ENCODE data around the gene FOXD3. TPM values are rescaled to one million over a fixed set of nuclear protein-coding genes. Genes with fewer than 3 reads are reported as not detected.

The FOXD3 gene
- total RNA-seq, result not detected

DNA sequence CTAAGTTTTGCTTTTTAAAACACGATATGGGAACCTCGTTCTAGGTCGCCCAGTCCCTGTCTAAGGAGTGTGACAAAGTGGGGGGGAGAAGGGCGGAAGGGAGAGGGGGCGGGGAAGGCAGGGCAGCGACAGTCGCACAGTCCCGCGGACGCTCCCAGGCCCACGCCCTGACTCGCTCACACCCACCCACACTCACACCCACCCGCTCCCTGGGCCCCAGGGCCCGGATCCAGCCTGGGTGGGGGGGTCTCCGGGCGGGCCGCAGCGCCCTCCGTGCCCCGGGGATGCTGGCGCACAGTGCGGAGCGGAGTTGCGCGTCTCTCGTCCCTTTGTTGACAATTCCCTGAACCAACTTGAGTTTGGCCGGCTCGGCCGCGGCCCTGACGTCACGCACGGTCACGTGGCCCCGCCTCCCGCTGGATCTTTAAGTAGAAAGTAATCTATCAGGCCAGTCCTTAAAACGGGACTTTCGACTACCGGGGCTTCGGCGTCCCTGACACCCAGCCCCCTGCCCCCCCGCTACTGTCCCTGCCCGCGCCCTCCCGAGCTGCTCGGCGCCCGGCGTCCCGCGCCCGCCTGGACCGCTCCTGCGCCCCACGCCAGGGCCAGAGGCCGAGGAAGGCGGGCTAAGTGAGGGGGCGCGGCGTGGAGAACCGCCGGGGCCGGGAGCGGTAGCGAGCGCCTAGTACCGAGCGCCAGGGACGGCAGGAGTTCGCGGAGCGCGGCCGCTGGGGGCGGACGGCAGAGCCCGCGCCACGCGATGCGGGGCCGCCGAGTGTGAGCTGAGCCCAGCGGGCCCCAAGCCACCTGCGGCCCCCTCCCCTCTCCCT lies at the start of gene FOXD3:
TSS of gene FOXD3 (plus strand) at position 454 of the 830 bp plus-strand sequence. CDS start 492 bp downstream, outside the sequence.
- Mint-ChIP-seq H3K27me3 (ENCODE audit: low read depth) (peaks cover 71% of the 10 kb centered on the region), H3K9me3 (peaks cover 8% of the 10 kb centered on the region), H3K36me3 (ENCODE audit: low read depth) (peaks cover 6% of the 10 kb centered on the region), H3K27ac (peak within 1 kb of the TSS; percentile 54), H3K4me3 (peak within 1 kb of the TSS; percentile 77), H3K4me1 (ENCODE audit: low read depth) (peaks cover 44% of the 10 kb centered on the region)
- DNase-seq, result peak; percentile 44
- CTCF ChIA-PET, result no interaction called here
- intact Hi-C loops (cut with micrococcal nuclease), result loop anchor here (2.0 to 10.0 kb wide), 5 partner anchors 200 to 885 kb away; partner anchors contain the start of genes EFCAB7, ITGB3BP, PGM1 and ROR1

DNA sequence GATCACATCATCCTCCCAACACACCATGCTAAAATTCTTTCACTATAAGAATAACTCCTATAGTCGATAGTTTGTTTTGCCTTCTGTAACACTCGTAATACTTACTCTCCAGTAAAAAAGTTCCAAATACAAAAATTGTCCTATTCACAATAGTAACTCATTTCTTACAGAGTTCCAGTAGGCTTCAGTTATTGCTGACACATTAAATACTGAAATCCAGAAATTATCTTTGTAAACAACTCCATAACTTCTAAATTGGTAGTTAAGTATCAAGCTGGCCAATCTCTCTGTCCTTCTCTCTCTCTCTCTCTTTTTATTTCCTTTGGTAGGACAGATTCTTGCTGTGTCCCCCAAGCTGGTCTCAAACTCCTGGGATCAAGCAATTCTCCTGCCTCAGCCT lies 49.6 kb upstream of the FOXD3 start:
- no peaks in the 10 kb centered on the region for H3K36me3 Mint-ChIP-seq (ENCODE audit: low read depth)
- H3K4me3 Mint-ChIP-seq, result no peak overlapping the region

DNA sequence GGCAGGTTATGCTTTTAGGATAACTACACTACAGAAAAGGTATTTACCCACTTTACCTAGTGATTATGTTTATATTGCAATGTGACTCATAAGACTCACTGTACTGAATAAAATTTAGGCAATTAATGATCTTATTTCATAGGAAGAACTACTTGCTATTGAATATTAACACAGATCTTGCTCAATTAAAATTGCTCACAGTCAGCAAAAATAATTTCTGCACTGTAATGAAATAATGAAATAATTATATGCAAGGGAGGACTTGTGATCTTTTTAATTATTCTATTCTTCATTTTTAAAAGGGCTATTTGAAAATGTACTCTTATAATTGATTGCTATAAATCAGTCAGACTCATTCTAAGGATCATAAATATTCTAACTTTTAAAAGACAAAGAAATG lies 48.0 kb upstream of the FOXD3 start:
- no peak for DNase-seq
- Mint-ChIP-seq H3K27ac (no peak overlapping the region), H3K36me3 (ENCODE audit: low read depth) (no peaks in the 10 kb centered on the region), H3K4me3 (no peak overlapping the region), H3K9me3 (no peaks in the 10 kb centered on the region), H3K27me3 (ENCODE audit: low read depth) (peaks cover 13% of the 10 kb centered on the region), H3K4me1 (ENCODE audit: low read depth) (no peaks in the 10 kb centered on the region)
- CTCF ChIA-PET, result no interaction called here
- intact Hi-C loops (cut with micrococcal nuclease), result no loop called here

More for the DNA sequence above, 49.6 kb upstream of the FOXD3 start:
- H3K4me1 Mint-ChIP-seq (ENCODE audit: low read depth), result no peaks in the 10 kb centered on the region
- H3K27ac Mint-ChIP-seq, result no peak overlapping the region
- CTCF ChIA-PET, result no interaction called here
- no peak for DNase-seq
- intact Hi-C loops (cut with micrococcal nuclease), result no loop called here
- peaks cover 19% of the 10 kb centered on the region for H3K27me3 Mint-ChIP-seq (ENCODE audit: low read depth)
- no peaks in the 10 kb centered on the region for H3K9me3 Mint-ChIP-seq

DNA sequence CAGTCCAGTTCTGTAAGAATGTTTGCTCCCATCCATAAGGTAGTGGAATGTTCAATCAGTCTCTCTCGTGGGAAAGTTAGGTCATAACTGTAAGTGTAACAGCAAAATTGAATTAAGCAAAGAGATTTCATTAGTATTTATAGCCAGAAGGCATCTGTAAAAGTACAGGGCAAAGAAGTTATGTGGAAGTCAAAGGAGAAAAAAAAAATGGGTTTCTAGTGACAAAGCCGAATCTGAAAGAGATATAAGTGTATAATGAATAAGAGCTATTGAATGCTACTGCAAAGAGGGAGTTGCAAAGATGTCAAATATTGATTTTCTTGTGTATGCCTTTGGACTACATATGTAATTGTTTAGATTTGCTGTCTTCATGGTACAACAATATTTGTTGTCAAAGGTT lies 47.4 kb upstream of the FOXD3 start:
- Mint-ChIP-seq H3K27ac (no peak overlapping the region), H3K4me1 (ENCODE audit: low read depth) (no peaks in the 10 kb centered on the region), H3K9me3 (no peaks in the 10 kb centered on the region), H3K36me3 (ENCODE audit: low read depth) (no peaks in the 10 kb centered on the region), H3K27me3 (ENCODE audit: low read depth) (peaks cover 10% of the 10 kb centered on the region), H3K4me3 (no peak overlapping the region)
- no peak for DNase-seq
- intact Hi-C loops (cut with micrococcal nuclease), result no loop called here
- CTCF ChIA-PET, result no interaction called here

DNA sequence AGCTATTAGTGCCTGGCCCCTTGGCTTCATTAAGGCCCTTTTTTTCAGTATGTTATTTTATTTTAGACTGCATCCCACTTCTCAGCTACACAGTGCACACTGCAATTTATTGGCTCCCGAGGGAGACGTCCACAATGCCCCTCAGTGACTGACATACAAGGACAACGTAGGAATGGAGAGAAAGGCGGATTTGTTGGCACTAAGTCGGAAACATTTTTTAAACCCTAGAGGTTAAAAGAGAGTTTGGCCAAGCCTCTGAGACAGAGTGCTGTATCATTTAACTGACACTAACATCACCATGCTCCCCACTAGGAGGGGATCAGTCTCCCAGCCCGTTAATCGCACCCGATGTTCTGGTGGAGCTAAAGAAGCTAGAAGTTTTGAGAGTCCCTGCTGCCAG lies 45.7 kb upstream of the FOXD3 start:
- no peak overlapping the region for H3K27ac Mint-ChIP-seq
- CTCF ChIA-PET, result no interaction called here
- H3K27me3 Mint-ChIP-seq (ENCODE audit: low read depth), result peaks cover 10% of the 10 kb centered on the region
- H3K4me3 Mint-ChIP-seq, result no peak overlapping the region
- H3K4me1 Mint-ChIP-seq (ENCODE audit: low read depth), result no peaks in the 10 kb centered on the region
- H3K9me3 Mint-ChIP-seq, result no peaks in the 10 kb centered on the region
- intact Hi-C loops (cut with micrococcal nuclease), result no loop called here
- H3K36me3 Mint-ChIP-seq (ENCODE audit: low read depth), result no peaks in the 10 kb centered on the region
- DNase-seq, result no peak

DNA sequence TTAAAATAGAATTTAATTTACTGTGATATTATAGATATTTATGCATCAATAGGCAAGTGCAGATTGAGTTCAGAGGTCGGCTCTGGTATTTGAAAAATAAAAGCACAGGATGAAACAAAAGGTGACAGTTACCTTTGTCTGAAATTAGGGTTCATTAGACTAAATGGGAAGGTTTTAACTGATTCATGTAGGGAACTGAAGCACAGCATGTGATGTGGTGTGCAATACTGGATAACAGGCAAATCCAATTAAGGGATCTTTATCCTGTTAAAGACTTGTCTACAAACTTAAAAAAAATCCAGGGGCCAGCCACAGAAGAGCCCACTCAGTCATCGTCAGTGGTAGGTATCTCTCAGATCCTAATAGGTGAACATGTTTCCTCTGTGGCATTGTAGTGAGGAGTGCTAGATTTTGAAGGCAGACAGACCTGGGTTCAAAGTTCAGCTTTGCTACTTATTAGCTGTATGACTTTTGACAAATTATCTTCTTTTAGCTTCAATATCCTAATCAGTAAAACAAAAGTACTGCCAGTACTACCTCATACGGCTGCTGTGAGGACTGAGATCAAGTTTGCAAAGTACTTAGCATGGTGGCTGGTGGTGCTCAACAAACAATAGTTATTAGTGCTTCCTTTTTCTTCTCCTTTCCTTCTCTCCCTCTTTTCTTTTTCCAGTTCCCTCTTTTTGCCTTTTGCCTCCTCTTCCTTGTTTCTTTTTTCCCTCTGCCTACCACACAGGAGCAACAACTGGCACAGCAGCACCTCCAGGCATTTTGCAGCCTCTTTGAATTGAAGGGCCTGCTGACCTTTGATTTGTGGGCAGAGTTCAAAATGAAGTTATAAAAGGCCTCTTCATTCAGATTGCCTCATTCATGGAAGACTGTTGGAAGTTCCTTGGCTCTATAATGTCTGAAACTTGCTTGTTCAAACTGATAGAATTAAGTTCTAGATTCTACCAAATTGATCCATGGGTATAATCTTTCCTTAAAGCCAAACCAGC lies 44.9 kb upstream of the FOXD3 start:
- Mint-ChIP-seq H3K9me3 (no peaks in the 10 kb centered on the region), H3K27me3 (ENCODE audit: low read depth) (peaks cover 11% of the 10 kb centered on the region), H3K4me3 (no peak overlapping the region), H3K36me3 (ENCODE audit: low read depth) (no peaks in the 10 kb centered on the region), H3K27ac (no peak overlapping the region), H3K4me1 (ENCODE audit: low read depth) (no peaks in the 10 kb centered on the region)
- no peak for DNase-seq
- intact Hi-C loops (cut with micrococcal nuclease), result no loop called here
- CTCF ChIA-PET, result no interaction called here

DNA sequence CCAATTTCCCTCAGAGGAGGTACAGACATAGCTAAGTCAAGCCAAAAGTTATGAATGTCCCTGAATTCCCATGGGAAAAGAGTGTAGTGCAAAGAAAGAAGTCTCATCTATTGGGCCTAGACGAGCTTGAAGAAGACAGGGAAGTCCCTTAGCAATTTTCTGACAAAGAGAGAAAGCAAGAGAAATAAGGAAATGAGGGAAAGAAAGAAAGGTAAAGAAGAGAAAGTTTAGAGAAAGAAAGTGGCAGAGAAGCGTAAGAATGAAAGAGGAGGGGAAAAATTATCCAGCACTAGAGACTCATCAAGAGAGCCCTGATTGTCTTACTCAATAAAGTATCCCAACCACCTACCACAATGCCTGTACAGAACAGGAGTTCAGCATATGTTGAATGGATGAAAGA lies 40.6 kb upstream of the FOXD3 start:
- Mint-ChIP-seq H3K4me3 (no peak overlapping the region), H3K27ac (no peak overlapping the region), H3K9me3 (no peaks in the 10 kb centered on the region), H3K4me1 (ENCODE audit: low read depth) (no peaks in the 10 kb centered on the region), H3K36me3 (ENCODE audit: low read depth) (no peaks in the 10 kb centered on the region), H3K27me3 (ENCODE audit: low read depth) (peaks cover 10% of the 10 kb centered on the region)
- DNase-seq, result no peak
- CTCF ChIA-PET, result no interaction called here
- intact Hi-C loops (cut with micrococcal nuclease), result no loop called here

DNA sequence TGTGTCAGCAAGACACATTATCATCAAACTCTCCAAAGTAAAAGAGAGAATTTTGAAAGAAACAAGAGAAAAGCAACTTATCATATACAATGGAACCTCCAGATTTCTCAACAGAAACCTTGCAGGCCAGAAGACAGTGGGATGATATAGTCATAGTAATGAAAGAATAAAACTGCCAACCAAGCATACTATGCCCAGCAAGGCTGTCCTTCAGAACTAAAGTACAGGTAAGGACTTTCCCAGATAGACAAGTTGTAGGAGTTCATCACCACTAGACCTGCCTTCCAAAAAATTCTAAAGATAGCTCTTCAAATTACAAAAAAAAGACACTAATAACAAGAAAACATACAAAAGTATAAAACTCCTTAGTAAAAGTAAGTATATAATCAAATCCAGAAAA lies 33.2 kb upstream of the FOXD3 start:
- Mint-ChIP-seq H3K4me1 (ENCODE audit: low read depth) (no peaks in the 10 kb centered on the region), H3K36me3 (ENCODE audit: low read depth) (peaks cover 4% of the 10 kb centered on the region), H3K9me3 (peaks cover 20% of the 10 kb centered on the region), H3K27me3 (ENCODE audit: low read depth) (peaks cover 12% of the 10 kb centered on the region), H3K4me3 (no peak overlapping the region), H3K27ac (no peak overlapping the region)
- intact Hi-C loops (cut with micrococcal nuclease), result no loop called here
- CTCF ChIA-PET, result no interaction called here
- DNase-seq, result no peak

DNA sequence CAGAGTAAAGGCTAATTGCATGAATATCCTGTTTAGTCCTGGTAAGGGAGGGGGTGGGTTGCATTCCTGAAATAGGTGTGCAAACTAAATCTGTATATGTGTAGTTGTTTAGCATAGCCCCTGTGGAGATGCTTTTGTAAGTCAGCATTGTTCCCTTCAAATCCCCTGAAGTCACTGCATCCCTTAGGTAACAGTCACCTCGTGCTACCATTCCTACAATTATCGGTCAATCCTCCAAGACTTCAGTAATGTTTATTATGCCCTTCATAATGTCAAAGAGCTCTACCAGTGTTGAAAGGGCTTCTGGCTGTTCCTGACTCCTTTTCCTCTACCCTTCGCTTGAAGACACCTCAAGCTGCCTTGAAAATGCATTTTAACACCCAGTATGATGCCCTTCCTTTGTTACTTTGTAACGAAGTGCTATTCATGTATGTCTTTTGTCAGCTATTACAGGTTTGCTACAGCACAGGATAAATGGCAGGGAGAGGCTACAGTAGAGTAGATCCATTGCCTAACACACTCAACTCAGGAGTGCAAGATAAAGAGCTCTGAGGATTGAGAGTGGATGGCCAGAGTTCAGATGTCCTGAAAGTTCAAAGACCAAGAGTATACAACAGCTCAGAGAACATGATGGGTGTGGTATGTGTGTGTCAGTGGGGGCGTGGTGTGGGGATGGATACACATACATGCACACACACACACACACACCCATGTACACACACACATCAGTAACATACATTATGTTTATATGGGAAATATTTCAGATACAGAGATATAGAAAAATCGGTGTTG lies 27.4 kb upstream of the FOXD3 start:
- Mint-ChIP-seq H3K27ac (no peak overlapping the region), H3K4me3 (no peak overlapping the region), H3K36me3 (ENCODE audit: low read depth) (no peaks in the 10 kb centered on the region), H3K9me3 (peaks cover 4% of the 10 kb centered on the region), H3K27me3 (ENCODE audit: low read depth) (peaks cover 9% of the 10 kb centered on the region), H3K4me1 (ENCODE audit: low read depth) (no peaks in the 10 kb centered on the region)
- CTCF ChIA-PET, result no interaction called here
- DNase-seq, result no peak
- intact Hi-C loops (cut with micrococcal nuclease), result no loop called here

DNA sequence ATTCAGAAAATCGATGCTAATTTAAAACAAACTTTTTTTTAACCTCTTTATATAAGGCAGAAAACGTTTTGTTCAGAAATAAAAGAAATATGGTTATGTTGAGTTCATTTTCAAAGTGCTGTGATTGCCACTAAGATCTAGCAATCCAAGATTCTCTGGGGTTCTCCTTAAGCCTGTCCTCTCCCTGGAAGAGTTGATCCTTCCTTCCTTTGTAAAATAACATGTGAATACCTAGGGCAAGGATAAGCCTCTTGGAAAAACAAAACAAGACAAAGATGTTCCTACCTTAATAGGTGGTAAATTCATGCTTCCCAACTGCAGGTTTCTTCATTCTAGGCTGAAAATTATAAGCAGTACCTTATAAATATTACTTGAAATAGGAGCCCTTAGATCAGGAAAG lies 18.0 kb upstream of the FOXD3 start:
- CTCF ChIA-PET, result no interaction called here
- Mint-ChIP-seq H3K9me3 (no peaks in the 10 kb centered on the region), H3K27ac (no peak overlapping the region), H3K27me3 (ENCODE audit: low read depth) (peaks cover 37% of the 10 kb centered on the region), H3K4me1 (ENCODE audit: low read depth) (no peaks in the 10 kb centered on the region), H3K4me3 (no peak overlapping the region), H3K36me3 (ENCODE audit: low read depth) (no peaks in the 10 kb centered on the region)
- DNase-seq, result no peak
- intact Hi-C loops (cut with micrococcal nuclease), result no loop called here

DNA sequence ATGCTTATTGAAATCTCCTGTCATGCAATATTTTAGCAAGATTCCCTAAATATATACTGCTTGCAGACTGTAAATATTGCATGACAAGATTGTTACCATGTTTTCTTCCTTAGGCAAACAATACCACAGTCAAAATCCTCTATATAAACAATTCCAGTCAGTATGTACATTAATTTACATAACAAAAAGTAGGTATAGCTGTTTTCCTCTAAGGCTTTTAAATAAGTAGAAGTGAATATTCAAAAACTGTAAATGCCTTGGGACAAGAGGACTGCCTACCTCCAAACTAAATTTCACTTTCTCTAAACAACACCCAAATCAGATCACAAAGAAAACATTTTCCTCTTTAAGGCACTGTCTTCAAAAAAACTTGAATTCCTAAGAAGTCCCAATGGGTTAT lies 17.3 kb upstream of the FOXD3 start:
- CTCF ChIA-PET, result interaction anchor here (0.5 kb wide), 1 partner anchor 37 kb away, joined by 3 read pairs; no protein-coding TSS in a partner anchor

DNA sequence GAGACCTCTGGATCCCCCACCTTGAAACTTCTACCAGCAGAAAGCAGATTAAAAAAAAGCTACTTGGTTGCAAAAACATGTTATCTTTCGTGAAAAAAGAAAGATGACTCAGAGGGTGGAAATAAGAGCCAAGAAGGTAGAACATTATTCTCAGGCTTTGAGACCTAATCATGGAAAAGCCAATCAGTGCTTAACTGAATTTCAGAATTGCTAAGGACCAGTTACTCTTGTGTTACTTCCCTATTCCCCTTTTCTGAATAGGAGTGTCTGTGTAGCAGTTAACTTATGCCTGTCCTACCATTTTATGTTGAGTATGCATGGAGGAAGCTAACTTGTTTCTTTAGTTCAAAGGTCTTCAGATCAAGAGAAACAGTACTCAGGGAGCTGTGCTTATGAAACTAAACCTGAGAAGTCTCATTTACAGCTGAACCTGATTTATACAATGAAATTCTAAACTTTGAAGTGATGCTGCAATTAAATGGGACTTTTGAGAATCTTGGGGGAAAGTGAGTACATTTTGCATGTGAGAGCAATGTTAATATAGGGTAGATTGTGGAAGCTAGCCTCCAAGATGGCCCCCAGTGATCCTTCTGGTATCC lies 15.1 kb upstream of the FOXD3 start:
- no peaks in the 10 kb centered on the region for H3K36me3 Mint-ChIP-seq (ENCODE audit: low read depth)
- H3K4me1 Mint-ChIP-seq (ENCODE audit: low read depth), result no peaks in the 10 kb centered on the region
- intact Hi-C loops (cut with micrococcal nuclease), result no loop called here
- H3K27ac Mint-ChIP-seq, result no peak overlapping the region
- peaks cover 37% of the 10 kb centered on the region for H3K27me3 Mint-ChIP-seq (ENCODE audit: low read depth)
- CTCF ChIA-PET, result no interaction called here
- DNase-seq, result no peak
- no peaks in the 10 kb centered on the region for H3K9me3 Mint-ChIP-seq
- H3K4me3 Mint-ChIP-seq, result no peak overlapping the region

More for the DNA sequence above, 17.3 kb upstream of the FOXD3 start:
- no peak overlapping the region for H3K27ac Mint-ChIP-seq
- H3K4me3 Mint-ChIP-seq, result no peak overlapping the region
- peaks cover 37% of the 10 kb centered on the region for H3K27me3 Mint-ChIP-seq (ENCODE audit: low read depth)
- H3K36me3 Mint-ChIP-seq (ENCODE audit: low read depth), result no peaks in the 10 kb centered on the region
- H3K4me1 Mint-ChIP-seq (ENCODE audit: low read depth), result no peaks in the 10 kb centered on the region
- DNase-seq, result no peak
- no peaks in the 10 kb centered on the region for H3K9me3 Mint-ChIP-seq
- intact Hi-C loops (cut with micrococcal nuclease), result no loop called here

Measured in activated naive CD4-positive, alpha-beta T cell treated with anti-CD3 and anti-CD28 coated beads for 36 hours (primary cell).